Epithelial cell of esophagus (primary cell): ENCODE measurements around the gene FAM237A.

ENCODE experiments used
- DNase-seq: peaks from one replicate; pipeline ENCODE4 v3.0.0; 2010; ENCODE audit warnings: low read depth
- H3K4me3 ChIP-seq: 2 replicates; pipeline ENCODE4 v1.5.1; 2011; ENCODE audit warnings: mild to moderate bottlenecking, low read length, control low read depth
- TF ChIP-seq, protein P1 (sequence below): IDR thresholded peaks from 2 replicates; pipeline ENCODE4 v1.5.1; 2011; ENCODE audit warnings: low read depth, mild to moderate bottlenecking, low read length, control low read depth, inconsistent platforms; ENCODE audit not compliant: insufficient read depth; ENCODE audit errors: missing control alignments

Gene FAM237A

DNA sequence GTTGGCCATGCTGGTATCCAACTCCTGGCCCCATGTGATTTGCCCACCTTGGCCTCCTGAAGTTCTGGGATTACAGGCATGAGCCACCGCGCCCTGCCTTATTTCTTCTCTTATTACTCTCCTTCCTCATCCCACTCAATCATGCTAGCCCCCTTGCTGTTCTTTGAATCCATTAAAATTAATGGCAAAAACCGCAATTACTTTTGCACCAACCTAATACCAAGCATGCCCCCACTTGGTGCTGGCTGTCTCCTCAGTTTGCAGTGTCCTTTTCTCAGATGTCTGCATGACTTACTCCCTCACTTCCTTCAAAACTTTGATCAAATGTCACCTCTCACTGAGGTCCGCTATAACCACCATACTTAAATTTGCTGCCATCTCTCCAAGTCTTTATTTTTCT lies 41.3 kb downstream of the FAM237A start:
- TF ChIP-seq, protein P1, sequence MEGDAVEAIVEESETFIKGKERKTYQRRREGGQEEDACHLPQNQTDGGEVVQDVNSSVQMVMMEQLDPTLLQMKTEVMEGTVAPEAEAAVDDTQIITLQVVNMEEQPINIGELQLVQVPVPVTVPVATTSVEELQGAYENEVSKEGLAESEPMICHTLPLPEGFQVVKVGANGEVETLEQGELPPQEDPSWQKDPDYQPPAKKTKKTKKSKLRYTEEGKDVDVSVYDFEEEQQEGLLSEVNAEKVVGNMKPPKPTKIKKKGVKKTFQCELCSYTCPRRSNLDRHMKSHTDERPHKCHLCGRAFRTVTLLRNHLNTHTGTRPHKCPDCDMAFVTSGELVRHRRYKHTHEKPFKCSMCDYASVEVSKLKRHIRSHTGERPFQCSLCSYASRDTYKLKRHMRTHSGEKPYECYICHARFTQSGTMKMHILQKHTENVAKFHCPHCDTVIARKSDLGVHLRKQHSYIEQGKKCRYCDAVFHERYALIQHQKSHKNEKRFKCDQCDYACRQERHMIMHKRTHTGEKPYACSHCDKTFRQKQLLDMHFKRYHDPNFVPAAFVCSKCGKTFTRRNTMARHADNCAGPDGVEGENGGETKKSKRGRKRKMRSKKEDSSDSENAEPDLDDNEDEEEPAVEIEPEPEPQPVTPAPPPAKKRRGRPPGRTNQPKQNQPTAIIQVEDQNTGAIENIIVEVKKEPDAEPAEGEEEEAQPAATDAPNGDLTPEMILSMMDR = no peak
- DNase-seq = no peak

GRCh38 chr2:206688453-206688852 lies 46.2 kb downstream of the FAM237A start:
- no peak for DNase-seq
- TF ChIP-seq, protein P1 = no peak
- H3K4me3 ChIP-seq = no peak overlapping the region

More for the DNA sequence above, 41.3 kb downstream of the FAM237A start:
- H3K4me3 ChIP-seq = no peak overlapping the region

DNA sequence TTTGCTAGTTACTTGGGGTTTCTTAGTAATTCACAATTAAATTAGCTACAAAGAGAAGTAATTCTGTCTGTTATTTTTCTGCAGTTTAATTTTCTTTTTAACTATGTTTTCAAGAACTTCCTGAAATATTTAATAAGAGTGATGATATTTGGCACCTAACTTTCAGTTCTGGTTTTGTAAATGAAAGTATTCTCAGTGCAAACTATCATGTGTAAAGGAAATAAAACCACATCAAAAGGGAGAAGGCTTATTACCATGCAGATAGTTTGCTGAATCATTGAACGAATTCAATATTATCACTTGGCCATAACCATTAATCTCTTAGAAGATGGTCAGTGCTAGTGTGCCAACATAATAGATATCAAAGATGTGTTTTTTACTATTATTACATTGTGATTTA lies 46.7 kb downstream of the FAM237A start:
- no peak for DNase-seq
- TF ChIP-seq, protein P1 = no peak
- H3K4me3 ChIP-seq = no peak overlapping the region

DNA sequence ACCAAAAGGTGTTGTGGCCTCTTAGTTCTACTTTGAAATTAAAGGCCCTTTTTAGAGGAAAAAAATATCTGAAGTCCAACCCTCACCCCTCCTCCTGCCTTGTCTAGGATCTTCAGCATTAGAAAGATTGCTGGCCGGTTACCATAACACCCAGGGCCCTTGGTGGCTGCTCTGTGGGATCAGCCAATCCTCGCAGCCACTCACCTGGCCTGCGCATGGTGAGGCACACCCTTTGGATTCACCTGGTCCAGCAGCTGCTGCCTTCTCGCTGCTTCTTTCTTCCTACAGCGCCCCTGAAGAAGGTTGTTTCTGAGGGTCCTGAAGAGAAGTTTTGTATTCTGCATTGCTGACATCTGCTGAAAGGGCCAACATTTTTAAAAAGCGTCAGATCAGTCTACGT lies 50.7 kb downstream of the FAM237A start:
- no peak overlapping the region for H3K4me3 ChIP-seq
- TF ChIP-seq, protein P1 = no peak
- no peak for DNase-seq

GRCh38 chr2:206693399-206694137 lies 51.3 kb downstream of the FAM237A start:
- TF ChIP-seq, protein P1 = peak; percentile 61
- DNase-seq = peak; percentile 75
- H3K4me3 ChIP-seq = no peak overlapping the region

DNA sequence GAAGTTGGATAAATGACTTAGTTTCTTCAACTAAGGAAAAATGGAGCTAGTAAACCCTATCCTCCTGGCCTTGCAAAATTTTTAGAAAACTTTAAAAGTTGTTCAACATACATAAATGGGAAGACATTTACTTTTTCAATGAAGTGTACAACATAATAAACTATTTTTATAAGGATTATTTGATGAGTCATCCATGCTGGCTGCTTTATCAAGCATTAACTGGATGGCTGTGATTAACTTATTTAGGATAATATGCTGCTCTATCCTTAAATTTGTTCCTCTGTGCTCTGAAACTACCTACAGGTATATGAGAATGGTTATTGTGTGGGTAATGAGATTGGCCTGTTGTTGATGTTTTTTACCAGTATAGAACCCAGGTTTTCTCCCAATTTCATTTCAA lies 54.6 kb downstream of the FAM237A start:
- no peak for DNase-seq
- no peak overlapping the region for H3K4me3 ChIP-seq
- TF ChIP-seq, protein P1 = no peak

DNA sequence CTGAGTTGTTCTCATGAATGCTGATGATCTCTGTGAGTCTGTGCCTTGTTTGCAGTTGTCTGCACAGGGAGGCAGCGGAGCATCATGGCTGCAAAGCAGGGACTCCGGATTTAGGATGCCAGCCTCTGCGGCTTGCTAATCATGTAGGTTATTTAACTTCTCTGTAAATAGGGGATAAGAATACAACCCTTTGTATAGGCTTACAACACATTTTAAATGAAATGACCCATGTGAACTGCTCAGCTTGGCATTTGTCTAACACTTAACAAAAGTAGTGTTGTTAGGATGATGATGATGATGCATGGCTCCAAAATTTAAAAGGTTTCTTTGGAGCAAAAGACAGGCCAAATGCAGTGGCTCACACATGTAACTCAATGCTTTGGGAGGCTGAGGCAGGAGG lies 56.5 kb downstream of the FAM237A start:
- TF ChIP-seq, protein P1 = no peak
- H3K4me3 ChIP-seq = no peak overlapping the region
- DNase-seq = no peak
